ENCODE data around the gene ZNF107.

The ZNF107 gene

GRCh38 chr7:64665980-64666662 lies at the start of gene ZNF107:
TSS of gene ZNF107 (plus strand) at chr7:64666133. CDS start at chr7:64666283, 150 bp downstream.
- peak; percentile 96 for DNase-seq

- DNase-seq, result no peak
Measured at GRCh38 chr7:64618785-64619456, 47.0 kb upstream of the ZNF107 start.

GRCh38 chr7:64619705-64620104 lies 46.2 kb upstream of the ZNF107 start:
- no peak for DNase-seq

GRCh38 chr7:64621656-64622055 lies 44.3 kb upstream of the ZNF107 start:
- no peak for DNase-seq

GRCh38 chr7:64625114-64626082 lies 40.5 kb upstream of the ZNF107 start:
- no peak for DNase-seq

- no peak for DNase-seq
Measured at GRCh38 chr7:64626083-64626469, 39.9 kb upstream of the ZNF107 start.

GRCh38 chr7:64626557-64626956 lies 39.4 kb upstream of the ZNF107 start:
- no peak for DNase-seq

- no peak for DNase-seq
Measured at GRCh38 chr7:64628192-64628591, 37.7 kb upstream of the ZNF107 start.

GRCh38 chr7:64628721-64629120 lies 37.2 kb upstream of the ZNF107 start:
- DNase-seq, result no peak

- no peak for DNase-seq
Measured at GRCh38 chr7:64630496-64630895, 35.4 kb upstream of the ZNF107 start.

- DNase-seq, result no peak
Measured at GRCh38 chr7:64632029-64632428, 33.9 kb upstream of the ZNF107 start.

GRCh38 chr7:64633401-64633800 lies 32.5 kb upstream of the ZNF107 start:
- DNase-seq, result no peak

- no peak for DNase-seq
Measured at GRCh38 chr7:64634406-64635062, 31.4 kb upstream of the ZNF107 start.

GRCh38 chr7:64636386-64636785 lies 29.5 kb upstream of the ZNF107 start:
- DNase-seq, result no peak

GRCh38 chr7:64637521-64638445 lies 28.1 kb upstream of the ZNF107 start:
- DNase-seq, result no peak

- DNase-seq, result no peak
Measured at GRCh38 chr7:64638822-64639221, 27.1 kb upstream of the ZNF107 start.

GRCh38 chr7:64639267-64640001 lies 26.5 kb upstream of the ZNF107 start:
- DNase-seq, result no peak

GRCh38 chr7:64640504-64640903 lies 25.4 kb upstream of the ZNF107 start:
- no peak for DNase-seq

GRCh38 chr7:64642046-64642445 lies 23.9 kb upstream of the ZNF107 start:
- DNase-seq, result no peak

- no peak for DNase-seq
Measured at GRCh38 chr7:64642875-64643274, 23.1 kb upstream of the ZNF107 start.

- no peak for DNase-seq
Measured at GRCh38 chr7:64643566-64643965, 22.4 kb upstream of the ZNF107 start.

Measured in NCI-H226 (cell line).